HepG2 (cell line): ENCODE results near the gene GP1BA. TPM values are rescaled to one million over a fixed set of nuclear protein-coding genes. Genes with fewer than 3 reads are reported as not detected.

Experiments
- ATF1 ChIP-seq: IDR thresholded peaks from 2 replicates; pipeline ENCODE4 v1.6.1; 2016; ENCODE audit warnings: mild to moderate bottlenecking, control low read depth
- DMTF1 ChIP-seq: sonication (generic); formaldehyde crosslinking; IDR thresholded peaks from 2 replicates; pipeline ENCODE4 v1.4.0; 2020; ENCODE audit warnings: mild to moderate bottlenecking, missing genetic modification reagents
- NFIC ChIP-seq: IDR thresholded peaks from 2 replicates; pipeline ENCODE4 v1.6.1; 2012; ENCODE audit warnings: mild to moderate bottlenecking, low read length, inconsistent platforms
- NR2F1 ChIP-seq, 2 experiments: fragments of 450-650 bp in 1 of 2; formaldehyde crosslinking in 1 of 2; IDR thresholded peaks; 2 replicates each; pipeline versions ENCODE4 v1.5.0 to v1.6.1; 2016 to 2020; ENCODE audit warnings: mild to moderate bottlenecking in 1 of 2, missing compliant biosample characterization in 1 of 2, missing genetic modification reagents in 1 of 2, moderate library complexity in 1 of 2
- POLR2AphosphoS5 ChIP-seq: IDR thresholded peaks from 2 replicates; pipeline ENCODE4 v1.6.1; 2012; ENCODE audit warnings: low read depth, low read length
- RBM22 ChIP-seq: fragments of 200-400 bp; formaldehyde crosslinking; optimal IDR thresholded peaks from 2 replicates; pipeline ENCODE3; 2017; ENCODE audit warnings: mild to moderate bottlenecking, low read length, moderate library complexity
- SP1 ChIP-seq, 2 experiments: fragments of 450-650 bp in 1 of 2; sonication (generic) in 1 of 2; formaldehyde crosslinking in 1 of 2; IDR thresholded peaks; 2 replicates each; pipeline versions ENCODE4 v1.4.0 to v1.6.1; 2016 to 2020; ENCODE audit warnings: missing genetic modification reagents in 1 of 2
- ZFP1 ChIP-seq: IDR thresholded peaks from 2 replicates; pipeline ENCODE4 v1.6.1; 2016
- ZNF3 ChIP-seq: IDR thresholded peaks from 2 replicates; pipeline ENCODE4 v1.7.0; 2017; ENCODE audit warnings: inconsistent platforms
- ZNF335 ChIP-seq: sonication (generic); formaldehyde crosslinking; IDR thresholded peaks from 2 replicates; pipeline ENCODE4 v1.4.0; 2020; ENCODE audit warnings: missing genetic modification reagents
- ZNF432 ChIP-seq: sonication (generic); formaldehyde crosslinking; IDR thresholded peaks from 2 replicates; pipeline ENCODE4 v1.5.0; 2020; ENCODE audit warnings: missing genetic modification reagents, mild to moderate bottlenecking, borderline replicate concordance
- ZNF605 ChIP-seq: sonication (generic); formaldehyde crosslinking; IDR thresholded peaks from 2 replicates; pipeline ENCODE4 v1.8.0; 2022; ENCODE audit warnings: mild to moderate bottlenecking, missing genetic modification reagents
- polyA plus RNA-seq, 8 experiments: library from polyadenylated mRNA; depleted of rRNA in 3 of 8; stranded (reverse) in 7 of 8; unstranded in 1 of 8; fragments of >200 nt; fragmentation: Illumina TruSeq in 4 of 8; extraction: Trizol in 4 of 8; gene quantifications; 2 replicates each; pipeline versions ENCODE4 v1.2.1 to v1.2.3, GENCODE V29; 2011 to 2016; ENCODE audit warnings: low read depth in 4 of 8, missing spikeins in 1 of 8, mixed read lengths in 1 of 8; ENCODE audit not compliant: insufficient read depth in 1 of 8
- total RNA-seq, 5 experiments: library from RNA; depleted of rRNA; stranded (reverse); fragments of >200 nt; fragmentation: Illumina TruSeq; extraction: Trizol; gene quantifications; 2 replicates each; pipeline ENCODE4 v1.2.3, GENCODE V29; 2016; ENCODE audit warnings: low read depth in 1 of 5

The GP1BA gene
- total and polyA plus RNA-seq, 2 of the 13 experiments (the other 11 are each of a cell fraction or from before 2014, with no cell fraction given), result not detected

GRCh38 chr17:4947010-4947410, 14.9 kb downstream of the GP1BA start (continued):
- TF ChIP-seq DMTF1 (CRISPR knock-in tag) (no peak), RBM22 (no peak), ZFP1 (CRISPR knock-in tag) (no peak), ZNF605 (CRISPR knock-in tag) (no peak), NFIC (no peak), ZNF335 (CRISPR knock-in tag) (no peak), SP1 (IDR thresholded peaks at IDR 0.05) (no peak), SP1 (CRISPR knock-in tag; IDR thresholded peaks at IDR 0.05) (no peak), ZNF432 (no peak), NR2F1 (CRISPR knock-in tag; IDR thresholded peaks at IDR 0.05) (no peak), POLR2AphosphoS5 (peak; percentile 10; the same call in 1 of the 2 replicates), ATF1 (CRISPR knock-in tag) (no peak), ZNF3 (CRISPR knock-in tag) (no peak)
